ENCODE data around the gene METTL14.

METTL14 gene

GRCh38 chr4:118756429-118756828 lies 71.2 kb downstream of the METTL14 start:
- H3K9me3 ChIP-seq (ENCODE audit: low read length) = no peaks in the 10 kb centered on the region
- no peak overlapping the region for H3K27ac ChIP-seq (ENCODE audit: low read depth, low read length, poor library complexity, severe bottlenecking)
- H3K79me2 ChIP-seq (ENCODE audit: insufficient read depth, low read length) = no peaks in the 10 kb centered on the region
- no peaks in the 10 kb centered on the region for H4K20me1 ChIP-seq (ENCODE audit: insufficient read depth, low read length)
- no peak overlapping the region for H2AFZ ChIP-seq (ENCODE audit: low read length)
- no peak overlapping the region for H3K9ac ChIP-seq (ENCODE audit: low read length)
- peaks cover 11% of the 10 kb centered on the region; the same call in 1 of the 2 replicates for H3K36me3 ChIP-seq (ENCODE audit: insufficient read depth, low read length)
- no peak for TF ChIP-seq EZH2 (IDR thresholded peaks at IDR 0.05; ENCODE audit: borderline replicate concordance, low read length)
- TF ChIP-seq, protein P1, sequence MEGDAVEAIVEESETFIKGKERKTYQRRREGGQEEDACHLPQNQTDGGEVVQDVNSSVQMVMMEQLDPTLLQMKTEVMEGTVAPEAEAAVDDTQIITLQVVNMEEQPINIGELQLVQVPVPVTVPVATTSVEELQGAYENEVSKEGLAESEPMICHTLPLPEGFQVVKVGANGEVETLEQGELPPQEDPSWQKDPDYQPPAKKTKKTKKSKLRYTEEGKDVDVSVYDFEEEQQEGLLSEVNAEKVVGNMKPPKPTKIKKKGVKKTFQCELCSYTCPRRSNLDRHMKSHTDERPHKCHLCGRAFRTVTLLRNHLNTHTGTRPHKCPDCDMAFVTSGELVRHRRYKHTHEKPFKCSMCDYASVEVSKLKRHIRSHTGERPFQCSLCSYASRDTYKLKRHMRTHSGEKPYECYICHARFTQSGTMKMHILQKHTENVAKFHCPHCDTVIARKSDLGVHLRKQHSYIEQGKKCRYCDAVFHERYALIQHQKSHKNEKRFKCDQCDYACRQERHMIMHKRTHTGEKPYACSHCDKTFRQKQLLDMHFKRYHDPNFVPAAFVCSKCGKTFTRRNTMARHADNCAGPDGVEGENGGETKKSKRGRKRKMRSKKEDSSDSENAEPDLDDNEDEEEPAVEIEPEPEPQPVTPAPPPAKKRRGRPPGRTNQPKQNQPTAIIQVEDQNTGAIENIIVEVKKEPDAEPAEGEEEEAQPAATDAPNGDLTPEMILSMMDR (IDR thresholded peaks at IDR 0.05; ENCODE audit: low read length) = no peak
- H3K9me2 ChIP-seq (ENCODE audit: low read depth, low read length) = no peaks in the 10 kb centered on the region
- H3K4me1 ChIP-seq (ENCODE audit: insufficient read depth, low read length, severe bottlenecking) = peaks cover 38% of the 10 kb centered on the region
- H3K4me2 ChIP-seq (ENCODE audit: low read length) = no peak overlapping the region
- H3K27me3 ChIP-seq (ENCODE audit: insufficient read depth, low read length) = no peaks in the 10 kb centered on the region
- H3F3A ChIP-seq (ENCODE audit: insufficient read depth, low read length) = no peaks in the 10 kb centered on the region
- no peak overlapping the region for H3K4me3 ChIP-seq (ENCODE audit: low read depth, low read length, poor library complexity, severe bottlenecking)

- Histone ChIP-seq H3K79me2 (ENCODE audit: insufficient read depth, low read length) (no peaks in the 10 kb centered on the region), H3F3A (ENCODE audit: insufficient read depth, low read length) (no peaks in the 10 kb centered on the region), H3K9me3 (ENCODE audit: low read length) (no peaks in the 10 kb centered on the region), H3K36me3 (ENCODE audit: insufficient read depth, low read length) (peaks cover 8% of the 10 kb centered on the region; the same call in 1 of the 2 replicates), H3K4me1 (ENCODE audit: insufficient read depth, low read length, severe bottlenecking) (peaks cover 38% of the 10 kb centered on the region), H3K27ac (ENCODE audit: low read depth, low read length, poor library complexity, severe bottlenecking) (no peak overlapping the region), H3K9me2 (ENCODE audit: low read depth, low read length) (no peaks in the 10 kb centered on the region), H3K4me2 (ENCODE audit: low read length) (no peak overlapping the region), H3K4me3 (ENCODE audit: low read depth, low read length, poor library complexity, severe bottlenecking) (no peak overlapping the region), H3K27me3 (ENCODE audit: insufficient read depth, low read length) (no peaks in the 10 kb centered on the region), H2AFZ (ENCODE audit: low read length) (no peak overlapping the region), H4K20me1 (ENCODE audit: insufficient read depth, low read length) (no peaks in the 10 kb centered on the region), H3K9ac (ENCODE audit: low read length) (no peak overlapping the region)
- no peak for TF ChIP-seq EZH2 (IDR thresholded peaks at IDR 0.05; ENCODE audit: borderline replicate concordance, low read length)
- TF ChIP-seq, protein P1 (IDR thresholded peaks at IDR 0.05; ENCODE audit: low read length) = no peak
Measured at GRCh38 chr4:118756958-118757357, 71.8 kb downstream of the METTL14 start.

GRCh38 chr4:118757761-118758251 lies 72.6 kb downstream of the METTL14 start:
- Histone ChIP-seq H4K20me1 (ENCODE audit: insufficient read depth, low read length) (no peaks in the 10 kb centered on the region), H3K36me3 (ENCODE audit: insufficient read depth, low read length) (peaks cover 5% of the 10 kb centered on the region; the same call in 1 of the 2 replicates), H3K27ac (ENCODE audit: low read depth, low read length, poor library complexity, severe bottlenecking) (no peak overlapping the region), H3K9me3 (ENCODE audit: low read length) (no peaks in the 10 kb centered on the region), H3K4me3 (ENCODE audit: low read depth, low read length, poor library complexity, severe bottlenecking) (no peak overlapping the region), H3K79me2 (ENCODE audit: insufficient read depth, low read length) (no peaks in the 10 kb centered on the region), H3K4me1 (ENCODE audit: insufficient read depth, low read length, severe bottlenecking) (peaks cover 38% of the 10 kb centered on the region), H3K9me2 (ENCODE audit: low read depth, low read length) (no peaks in the 10 kb centered on the region), H3K9ac (ENCODE audit: low read length) (no peak overlapping the region), H2AFZ (ENCODE audit: low read length) (no peak overlapping the region), H3F3A (ENCODE audit: insufficient read depth, low read length) (no peaks in the 10 kb centered on the region), H3K4me2 (ENCODE audit: low read length) (no peak overlapping the region), H3K27me3 (ENCODE audit: insufficient read depth, low read length) (no peaks in the 10 kb centered on the region)
- TF ChIP-seq EZH2 (IDR thresholded peaks at IDR 0.05; ENCODE audit: borderline replicate concordance, low read length) = no peak

GRCh38 chr4:118758293-118758692 lies 73.1 kb downstream of the METTL14 start:
- H3K9me2 ChIP-seq (ENCODE audit: low read depth, low read length) = no peaks in the 10 kb centered on the region
- no peak overlapping the region for H3K4me3 ChIP-seq (ENCODE audit: low read depth, low read length, poor library complexity, severe bottlenecking)
- H3K27ac ChIP-seq (ENCODE audit: low read depth, low read length, poor library complexity, severe bottlenecking) = no peak overlapping the region
- no peaks in the 10 kb centered on the region for H3K9me3 ChIP-seq (ENCODE audit: low read length)
- no peak for TF ChIP-seq EZH2 (IDR thresholded peaks at IDR 0.05; ENCODE audit: borderline replicate concordance, low read length)
- TF ChIP-seq, protein P1 (IDR thresholded peaks at IDR 0.05; ENCODE audit: low read length) = no peak
- no peak overlapping the region for H3K4me2 ChIP-seq (ENCODE audit: low read length)
- peaks cover 5% of the 10 kb centered on the region; the same call in 1 of the 2 replicates for H3K36me3 ChIP-seq (ENCODE audit: insufficient read depth, low read length)
- H3F3A ChIP-seq (ENCODE audit: insufficient read depth, low read length) = no peaks in the 10 kb centered on the region
- H3K27me3 ChIP-seq (ENCODE audit: insufficient read depth, low read length) = no peaks in the 10 kb centered on the region
- H2AFZ ChIP-seq (ENCODE audit: low read length) = no peak overlapping the region
- H3K4me1 ChIP-seq (ENCODE audit: insufficient read depth, low read length, severe bottlenecking) = peaks cover 38% of the 10 kb centered on the region
- H3K79me2 ChIP-seq (ENCODE audit: insufficient read depth, low read length) = no peaks in the 10 kb centered on the region
- H3K9ac ChIP-seq (ENCODE audit: low read length) = no peak overlapping the region
- no peaks in the 10 kb centered on the region for H4K20me1 ChIP-seq (ENCODE audit: insufficient read depth, low read length)
